ENCODE measurements around the gene MADCAM1.

Gene MADCAM1

DNA sequence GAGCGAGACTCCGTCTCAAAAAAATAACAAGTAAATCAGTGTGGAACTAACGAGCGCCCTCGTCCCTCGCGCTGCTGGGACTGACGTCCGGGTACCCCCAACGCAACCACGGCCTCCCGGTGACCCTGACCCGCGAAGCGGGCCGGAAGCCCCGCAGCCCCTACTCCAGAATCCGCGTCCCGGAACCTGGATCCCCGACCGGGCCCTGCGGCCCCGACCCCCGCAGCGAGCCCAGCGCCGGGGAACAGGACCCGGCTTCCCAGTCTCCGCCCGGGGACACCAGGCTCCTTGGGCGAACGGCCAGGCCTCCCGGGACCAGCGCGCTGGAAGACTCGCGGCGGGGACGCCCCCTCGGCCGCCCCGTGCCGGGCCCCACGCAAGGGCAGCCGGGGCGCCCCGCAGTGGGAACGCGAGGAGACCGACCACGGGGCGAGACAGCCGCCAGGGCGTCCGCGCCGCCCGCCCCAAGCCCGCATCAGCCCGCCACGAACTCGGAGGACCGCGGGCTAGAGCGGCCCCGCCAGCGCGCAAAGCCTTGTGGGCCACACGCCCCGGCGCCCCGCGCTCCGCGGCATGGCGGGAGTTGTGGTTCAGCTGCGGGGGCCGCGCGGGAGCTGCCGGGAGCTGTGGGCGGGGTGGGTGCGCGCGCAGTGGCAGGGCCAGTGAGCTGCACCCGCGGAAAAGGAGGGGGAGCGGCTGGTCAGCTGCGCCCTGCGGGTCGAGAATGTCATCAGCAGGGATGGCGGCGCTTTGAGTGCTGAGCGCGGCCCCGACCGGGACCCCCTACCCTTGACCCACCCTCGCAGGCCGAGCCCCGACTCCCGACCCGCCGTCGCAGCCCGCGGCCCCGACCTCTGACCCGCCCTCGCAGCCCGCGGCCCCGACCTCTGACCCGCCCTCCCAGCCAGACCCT, 7.5 kb upstream of the MADCAM1 start:
- DNase-seq (ENCODE audit: low spot score): peak; percentile 99

DNA sequence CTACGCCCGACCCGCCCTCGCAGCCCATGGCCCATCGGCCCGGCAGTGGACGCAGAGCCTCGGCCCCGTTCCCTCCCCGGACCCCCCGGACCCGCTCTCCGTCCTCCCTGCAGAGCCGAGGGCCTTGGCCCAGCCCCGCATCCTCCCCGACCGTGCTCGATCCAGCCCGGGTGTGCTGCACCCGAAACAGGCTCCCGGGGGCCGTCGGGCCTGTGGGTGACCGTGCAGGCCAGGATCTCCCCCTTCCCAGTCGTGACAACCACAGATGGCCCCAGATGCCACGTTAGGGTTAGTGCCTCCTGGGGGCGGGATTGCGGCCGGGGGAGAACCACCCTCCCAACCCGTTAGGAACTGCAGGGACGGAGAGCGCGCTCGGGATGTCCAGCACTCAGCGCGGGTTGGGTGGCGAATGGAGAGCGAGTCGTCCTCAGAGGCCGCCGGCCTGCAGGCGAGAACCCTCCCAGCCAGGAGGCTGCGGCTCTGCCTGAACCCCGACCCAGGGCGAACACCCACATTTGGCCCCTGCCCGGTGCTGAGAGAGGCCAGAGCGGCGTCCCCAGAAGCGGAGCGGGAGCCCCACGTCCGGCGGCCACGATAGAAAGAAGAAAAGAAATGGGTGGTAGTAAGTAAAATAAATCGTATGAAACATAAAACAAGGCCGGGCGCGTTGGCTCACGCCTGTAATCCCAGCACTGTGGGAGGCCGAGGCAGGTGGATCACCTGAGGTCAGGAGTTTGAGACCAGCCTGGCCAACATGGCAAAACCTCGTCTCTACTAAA, 6.7 kb upstream of the MADCAM1 start:
- peak; percentile 68 for DNase-seq (ENCODE audit: low spot score)

DNA sequence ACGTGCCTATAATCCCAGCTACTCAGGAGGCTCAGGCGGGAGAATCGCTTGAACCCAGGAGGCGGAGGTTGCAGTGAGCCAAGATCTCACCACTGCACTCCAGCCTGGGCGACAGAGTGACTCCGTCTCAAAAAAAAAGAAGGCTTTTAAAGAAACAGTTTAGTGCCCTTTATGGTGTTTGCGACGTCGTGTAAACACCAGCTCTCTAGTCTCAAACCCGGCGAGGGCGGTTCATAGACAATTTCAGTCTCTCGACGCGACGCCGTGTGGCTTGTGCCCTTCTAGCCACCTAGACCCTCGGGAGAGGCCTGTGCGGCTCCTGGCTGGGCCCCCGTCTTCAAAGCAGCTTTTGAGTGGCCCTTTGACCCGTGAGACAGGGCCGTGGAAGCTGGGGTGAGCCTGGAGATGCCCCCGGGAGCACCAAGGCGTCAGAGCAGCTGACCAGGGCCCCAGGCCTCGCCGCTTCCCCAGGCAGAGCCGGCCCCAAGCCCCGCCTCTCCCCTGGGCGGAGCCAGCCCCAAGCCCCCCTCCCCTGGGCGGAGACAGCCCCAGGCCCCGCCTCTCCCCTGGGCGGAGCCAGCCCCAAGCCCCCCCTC, 5.0 kb upstream of the MADCAM1 start:
- DNase-seq (ENCODE audit: low spot score): no peak

DNA sequence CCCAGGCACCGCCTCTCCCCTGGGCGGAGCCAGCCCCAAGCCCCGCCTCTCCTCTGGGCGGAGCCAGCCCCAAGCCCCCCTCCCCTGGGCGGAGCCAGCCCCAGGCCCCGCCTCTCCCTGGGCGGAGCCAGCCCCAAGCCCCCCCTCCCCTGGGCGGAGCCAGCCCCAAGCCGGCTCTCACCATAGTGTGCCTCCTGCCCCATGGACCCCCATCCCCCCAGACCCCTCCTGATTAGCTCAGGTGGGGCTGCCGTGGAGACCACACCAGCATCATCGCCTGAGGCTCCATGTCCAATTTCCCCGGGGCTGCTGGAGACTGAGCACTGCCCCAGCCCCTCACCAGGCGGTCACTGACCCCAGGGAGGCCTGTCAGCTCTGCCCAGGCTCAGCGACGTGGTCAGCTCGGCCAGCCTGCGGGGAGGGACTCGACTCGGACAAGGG, 4.2 kb upstream of the MADCAM1 start:
- DNase-seq (ENCODE audit: low spot score): no peak

DNA sequence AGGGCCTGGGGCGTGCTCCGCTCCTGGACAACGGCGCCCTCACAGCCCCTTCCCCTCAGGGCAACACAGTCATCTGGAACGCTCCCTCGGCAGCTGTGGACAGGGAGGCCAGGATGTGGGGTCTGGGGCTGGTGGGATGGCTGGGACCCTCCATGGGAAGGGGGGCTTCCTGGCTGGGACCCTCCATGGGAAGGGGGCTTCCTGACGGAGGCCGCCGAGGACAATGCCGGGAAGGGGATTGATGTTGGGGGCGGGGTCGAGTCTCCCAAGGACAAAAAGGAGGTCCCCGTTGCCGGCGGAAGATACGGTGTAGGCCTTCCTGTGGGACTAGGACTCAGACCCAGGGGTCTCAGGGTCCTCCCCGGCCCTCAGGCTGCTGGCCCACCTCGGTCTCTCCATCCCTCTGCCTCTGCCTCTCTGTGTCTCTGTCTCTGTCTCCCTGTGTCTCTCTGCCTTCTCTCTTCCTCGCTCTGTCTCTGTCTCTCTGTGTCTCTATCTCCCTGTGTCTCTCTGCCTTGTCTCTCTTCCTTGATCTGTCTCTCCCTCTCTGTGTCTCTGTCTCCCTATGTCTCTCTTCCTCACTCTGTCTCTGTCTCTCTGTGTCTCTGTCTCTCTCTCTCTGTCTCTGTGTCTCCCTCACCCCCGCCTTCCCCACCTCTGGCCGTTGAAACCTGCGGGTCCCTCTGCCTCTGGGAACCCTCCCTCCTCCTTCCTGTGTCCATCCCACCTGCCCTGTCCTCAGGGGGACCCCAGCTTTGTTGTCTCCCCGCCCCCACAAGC, 2.7 kb upstream of the MADCAM1 start:
- no peak for DNase-seq (ENCODE audit: low spot score)

DNA sequence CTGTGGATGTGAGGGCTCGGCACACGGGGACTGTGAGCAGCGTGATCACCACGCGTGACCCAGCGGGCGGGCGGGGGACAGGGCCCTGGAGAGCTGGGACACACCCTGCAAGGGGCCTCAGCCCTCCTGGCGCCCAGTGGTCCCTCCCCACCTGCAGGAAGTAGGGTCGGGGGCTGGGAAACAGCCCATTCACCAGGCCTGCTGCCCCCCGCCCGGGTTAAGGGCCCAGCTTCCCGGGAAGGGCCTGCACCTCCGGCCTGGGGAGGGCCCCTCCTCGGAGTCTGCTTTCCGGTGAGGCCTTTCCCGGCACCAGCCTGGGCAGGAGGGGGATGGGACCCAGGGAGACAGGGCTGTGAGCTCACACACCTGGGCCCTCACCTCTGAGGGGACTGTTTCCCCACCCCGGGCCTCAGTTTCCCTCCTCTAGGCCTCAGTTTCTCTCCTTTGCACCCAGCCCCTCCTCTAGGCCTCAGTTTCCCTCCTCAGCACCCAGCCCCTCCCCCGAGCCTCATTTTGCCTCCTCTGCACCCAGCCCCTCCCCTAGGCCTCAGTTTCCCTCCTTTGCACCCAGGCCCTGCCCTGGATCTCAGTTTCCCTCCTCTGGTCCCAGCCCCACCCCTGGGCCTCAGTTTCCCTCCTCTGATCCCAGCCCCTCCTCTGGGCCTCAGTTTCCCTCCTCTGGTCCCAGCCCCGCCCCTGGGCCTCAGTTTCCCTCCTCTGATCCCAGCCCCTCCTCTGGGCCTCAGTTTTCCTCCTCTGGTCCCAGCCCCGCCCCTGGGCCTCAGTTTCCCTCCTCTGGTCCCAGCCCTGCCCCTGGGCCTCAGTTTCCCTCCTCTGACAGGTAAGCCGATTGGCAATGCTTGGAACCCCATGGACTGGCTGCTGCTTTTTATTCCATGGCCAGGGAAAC, 1.9 kb upstream of the MADCAM1 start:
- no peak for DNase-seq (ENCODE audit: low spot score)

DNA sequence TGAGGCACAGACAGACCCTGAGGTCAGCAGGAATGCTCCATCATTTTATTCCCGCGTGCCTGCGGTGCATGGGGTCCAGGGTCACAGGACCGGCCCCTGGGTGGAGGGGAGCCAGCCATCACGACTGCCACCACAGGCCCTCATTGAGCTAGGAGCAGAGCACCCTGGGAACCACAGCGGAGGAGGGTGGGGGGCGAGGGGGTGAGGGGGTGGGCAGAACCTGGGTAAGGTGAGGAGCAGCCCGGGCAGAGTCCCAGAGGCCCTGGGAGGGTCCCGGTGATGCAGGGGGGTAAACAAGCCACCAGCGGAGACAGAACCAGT, 1.2 kb upstream of the MADCAM1 start:
- DNase-seq (ENCODE audit: low spot score): peak; percentile 30

DNA sequence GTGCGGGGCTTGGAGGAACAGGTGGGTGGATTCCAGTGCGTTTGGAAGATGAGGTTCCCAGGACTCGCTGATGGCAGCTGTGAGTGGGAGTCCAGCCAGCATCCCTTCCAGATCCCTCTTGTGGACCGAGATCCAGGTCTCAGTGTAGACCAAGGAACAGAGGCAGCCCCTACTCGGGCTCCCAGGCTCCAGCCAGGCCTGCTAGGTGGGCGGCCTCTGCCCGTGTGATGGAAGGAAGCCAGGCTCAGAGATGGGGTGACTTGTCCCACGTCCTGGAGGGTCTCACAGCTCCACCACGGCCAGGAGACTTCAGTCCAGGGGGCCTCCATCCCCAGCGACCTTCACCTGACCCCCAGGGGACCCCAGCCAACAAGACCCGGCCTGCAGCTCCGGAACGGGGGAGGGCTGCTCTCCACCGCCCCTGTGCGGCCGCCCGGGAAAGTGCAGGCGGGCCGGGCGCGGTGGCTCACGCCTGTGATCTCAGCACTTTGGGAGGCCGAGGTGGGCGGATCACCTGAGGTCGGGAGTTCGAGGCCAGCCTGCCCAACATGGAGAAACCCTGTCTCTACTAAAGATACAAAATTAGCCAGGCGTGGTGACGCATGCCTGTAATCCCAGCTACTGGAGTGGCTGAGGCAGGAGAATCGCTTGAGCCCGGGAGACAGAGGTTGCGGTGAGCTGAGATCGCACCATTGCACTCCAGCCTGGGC, 729 bp upstream of the MADCAM1 start:
- DNase-seq (ENCODE audit: low spot score): peak; percentile 79

DNA sequence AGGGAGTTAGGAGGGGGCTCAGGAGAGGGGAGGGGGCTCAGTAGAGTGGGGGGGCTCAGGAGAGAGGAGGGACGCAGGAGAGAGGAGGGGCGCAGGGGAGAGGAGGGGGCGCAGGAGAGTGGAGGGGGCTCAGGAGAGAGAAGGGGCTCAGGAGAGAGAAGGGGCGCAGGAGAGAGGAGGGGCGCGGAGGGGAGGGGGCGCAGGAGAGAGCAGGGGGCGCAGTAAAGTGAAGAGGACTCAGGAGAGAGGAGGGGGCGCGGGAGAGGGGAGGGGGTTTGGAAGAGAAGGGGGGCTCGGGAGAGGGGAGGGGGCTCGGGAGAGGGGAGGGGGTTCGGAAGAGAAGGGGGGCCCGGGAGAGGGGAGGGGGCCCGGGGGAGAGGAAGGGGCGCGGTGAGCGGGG, 700 bp downstream of the MADCAM1 start:
- no peak for DNase-seq (ENCODE audit: low spot score)

DNA sequence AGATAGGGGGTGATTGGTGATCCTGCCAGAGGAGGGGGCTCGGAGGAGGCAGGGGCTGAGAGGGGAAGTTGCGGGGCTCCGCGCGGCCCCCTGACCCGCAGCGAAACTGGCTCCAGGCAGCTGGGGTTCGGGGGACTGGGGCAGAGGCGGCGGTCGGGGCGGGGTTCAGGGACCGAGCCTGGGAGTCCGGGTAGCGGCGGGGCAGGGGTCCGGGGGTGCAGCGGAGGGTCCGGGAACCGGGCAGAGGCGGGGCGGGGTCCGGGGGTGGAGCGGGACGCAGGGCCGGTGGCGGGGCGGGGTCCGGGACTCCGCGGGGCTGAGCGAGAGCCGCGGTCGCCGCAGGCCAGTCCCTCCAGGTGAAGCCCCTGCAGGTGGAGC, 1.2 kb downstream of the MADCAM1 start:
- DNase-seq (ENCODE audit: low spot score): peak; percentile 38

DNA sequence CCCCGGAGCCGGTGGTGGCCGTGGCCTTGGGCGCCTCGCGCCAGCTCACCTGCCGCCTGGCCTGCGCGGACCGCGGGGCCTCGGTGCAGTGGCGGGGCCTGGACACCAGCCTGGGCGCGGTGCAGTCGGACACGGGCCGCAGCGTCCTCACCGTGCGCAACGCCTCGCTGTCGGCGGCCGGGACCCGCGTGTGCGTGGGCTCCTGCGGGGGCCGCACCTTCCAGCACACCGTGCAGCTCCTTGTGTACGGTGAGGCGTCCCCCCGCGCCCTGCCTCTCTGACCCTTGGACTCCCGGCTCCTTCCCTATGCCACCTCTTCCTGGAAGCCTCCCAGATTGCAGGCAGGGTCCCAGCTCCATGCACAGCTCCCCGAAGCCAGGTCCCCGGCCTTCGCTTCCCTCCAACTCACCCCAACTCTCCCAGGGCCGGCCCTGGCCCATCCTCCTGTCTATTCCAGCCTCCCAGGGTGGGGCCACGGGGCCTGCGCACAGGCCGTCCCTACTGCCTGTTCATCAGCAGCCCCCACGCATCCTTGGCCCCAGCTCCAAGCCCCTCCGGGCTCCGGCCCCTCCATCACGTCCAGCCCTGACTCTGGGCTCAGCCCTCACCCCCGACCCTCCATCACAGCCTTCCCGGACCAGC, 1.7 kb downstream of the MADCAM1 start:
- peak; percentile 34 for DNase-seq (ENCODE audit: low spot score)

DNA sequence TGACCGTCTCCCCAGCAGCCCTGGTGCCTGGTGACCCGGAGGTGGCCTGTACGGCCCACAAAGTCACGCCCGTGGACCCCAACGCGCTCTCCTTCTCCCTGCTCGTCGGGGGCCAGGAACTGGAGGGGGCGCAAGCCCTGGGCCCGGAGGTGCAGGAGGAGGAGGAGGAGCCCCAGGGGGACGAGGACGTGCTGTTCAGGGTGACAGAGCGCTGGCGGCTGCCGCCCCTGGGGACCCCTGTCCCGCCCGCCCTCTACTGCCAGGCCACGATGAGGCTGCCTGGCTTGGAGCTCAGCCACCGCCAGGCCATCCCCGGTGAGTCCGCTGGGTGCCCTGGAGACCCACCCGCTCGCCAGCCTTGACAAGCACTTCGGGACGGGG, 2.2 kb downstream of the MADCAM1 start:
- DNase-seq (ENCODE audit: low spot score): no peak

DNA sequence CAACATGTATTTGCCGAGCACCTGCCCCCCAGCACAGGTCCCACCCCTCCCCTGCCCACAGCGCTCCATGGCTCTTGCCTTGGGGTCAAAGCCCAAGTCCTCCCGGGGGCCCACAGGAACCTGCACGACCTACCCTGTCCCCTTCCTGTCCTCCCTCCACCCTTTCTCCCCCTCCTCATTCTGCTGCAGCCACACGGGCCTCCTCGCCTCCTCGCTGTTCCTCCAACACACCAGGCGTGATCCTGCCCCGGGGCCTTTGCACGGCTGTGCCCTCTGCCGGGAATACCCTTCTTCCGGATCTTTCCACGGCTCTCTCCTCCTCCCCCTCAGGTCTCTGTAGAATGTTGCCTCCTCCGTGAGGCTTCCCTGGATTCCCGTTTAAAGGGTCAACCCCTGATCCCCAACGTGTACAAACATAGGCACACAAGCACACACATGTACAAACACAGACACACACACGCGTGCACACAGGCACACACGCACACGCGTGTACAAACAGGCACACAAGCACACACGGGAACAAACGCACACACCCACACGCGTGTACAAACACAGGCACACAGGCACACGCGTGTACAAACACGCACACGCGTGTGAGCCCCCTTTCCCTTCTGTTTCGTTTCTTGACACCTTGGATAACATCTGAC, 2.8 kb downstream of the MADCAM1 start:
- no peak for DNase-seq (ENCODE audit: low spot score)

DNA sequence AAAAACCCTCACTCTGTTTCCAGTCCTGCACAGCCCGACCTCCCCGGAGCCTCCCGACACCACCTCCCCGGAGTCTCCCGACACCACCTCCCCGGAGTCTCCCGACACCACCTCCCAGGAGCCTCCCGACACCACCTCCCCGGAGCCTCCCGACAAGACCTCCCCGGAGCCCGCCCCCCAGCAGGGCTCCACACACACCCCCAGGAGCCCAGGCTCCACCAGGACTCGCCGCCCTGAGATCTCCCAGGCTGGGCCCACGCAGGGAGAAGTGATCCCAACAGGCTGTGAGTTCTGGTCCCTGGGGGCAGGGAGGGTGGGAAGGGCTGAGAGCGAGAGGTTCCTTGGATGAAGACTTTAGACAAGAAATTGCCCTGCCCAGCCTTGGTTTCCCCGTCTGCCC, 5.4 kb downstream of the MADCAM1 start:
- no peak for DNase-seq (ENCODE audit: low spot score)

DNA sequence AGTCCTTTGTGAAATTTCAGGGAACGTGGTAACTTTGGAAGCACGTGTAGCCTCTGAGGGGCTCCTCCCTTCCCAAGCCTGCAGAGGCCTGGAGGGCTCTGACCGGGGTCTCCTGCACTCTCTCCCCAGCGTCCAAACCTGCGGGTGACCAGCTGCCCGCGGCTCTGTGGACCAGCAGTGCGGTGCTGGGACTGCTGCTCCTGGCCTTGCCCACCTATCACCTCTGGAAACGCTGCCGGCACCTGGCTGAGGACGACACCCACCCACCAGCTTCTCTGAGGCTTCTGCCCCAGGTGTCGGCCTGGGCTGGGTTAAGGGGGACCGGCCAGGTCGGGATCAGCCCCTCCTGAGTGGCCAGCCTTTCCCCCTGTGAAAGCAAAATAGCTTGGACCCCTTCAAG, 8.3 kb downstream of the MADCAM1 start:
- DNase-seq (ENCODE audit: low spot score): no peak

DNA sequence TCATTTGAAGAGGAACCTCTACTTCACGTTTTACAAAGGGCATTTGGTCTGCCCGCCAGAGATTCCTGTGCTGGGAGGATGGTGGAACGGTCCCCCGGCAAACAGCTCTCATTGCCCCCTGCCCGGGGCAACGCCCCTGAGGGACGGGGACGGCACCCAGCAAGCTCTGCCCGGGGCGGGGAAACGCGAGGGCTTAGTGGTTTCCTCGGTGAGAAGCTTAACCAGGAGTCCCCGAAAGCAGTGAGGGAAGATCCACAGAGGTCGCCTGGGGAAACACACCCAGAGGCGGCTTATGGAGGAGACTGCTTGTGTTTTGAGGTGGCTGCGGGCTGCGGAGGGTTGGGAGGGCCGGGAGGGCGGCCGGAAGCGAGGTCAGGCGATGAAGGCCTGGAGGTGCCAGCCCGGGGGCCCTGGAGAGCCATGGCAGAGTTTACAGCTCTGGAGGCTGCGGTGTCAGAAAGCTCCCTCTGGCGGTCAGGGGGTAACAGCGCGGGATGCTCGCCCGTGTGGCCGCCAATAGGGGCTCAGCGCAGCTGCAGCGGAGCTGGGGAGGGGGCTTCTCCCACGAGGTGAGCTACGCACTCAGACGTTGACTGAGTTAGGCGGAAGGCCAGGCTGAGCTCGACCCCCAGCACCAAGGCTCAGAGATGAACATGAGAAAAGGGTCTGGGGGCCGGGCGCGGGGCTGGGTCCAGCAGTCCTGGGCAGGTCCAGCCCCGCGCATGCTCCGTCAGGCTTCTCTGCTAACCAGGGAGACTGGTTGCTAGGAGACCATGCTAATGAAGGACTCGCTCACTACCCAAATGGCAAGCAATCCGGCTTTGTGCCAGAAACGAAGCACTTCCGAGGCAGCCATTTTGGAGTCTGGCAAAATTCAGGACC, 10.4 kb downstream of the MADCAM1 start:
- DNase-seq (ENCODE audit: low spot score): peak; percentile 100

DNA sequence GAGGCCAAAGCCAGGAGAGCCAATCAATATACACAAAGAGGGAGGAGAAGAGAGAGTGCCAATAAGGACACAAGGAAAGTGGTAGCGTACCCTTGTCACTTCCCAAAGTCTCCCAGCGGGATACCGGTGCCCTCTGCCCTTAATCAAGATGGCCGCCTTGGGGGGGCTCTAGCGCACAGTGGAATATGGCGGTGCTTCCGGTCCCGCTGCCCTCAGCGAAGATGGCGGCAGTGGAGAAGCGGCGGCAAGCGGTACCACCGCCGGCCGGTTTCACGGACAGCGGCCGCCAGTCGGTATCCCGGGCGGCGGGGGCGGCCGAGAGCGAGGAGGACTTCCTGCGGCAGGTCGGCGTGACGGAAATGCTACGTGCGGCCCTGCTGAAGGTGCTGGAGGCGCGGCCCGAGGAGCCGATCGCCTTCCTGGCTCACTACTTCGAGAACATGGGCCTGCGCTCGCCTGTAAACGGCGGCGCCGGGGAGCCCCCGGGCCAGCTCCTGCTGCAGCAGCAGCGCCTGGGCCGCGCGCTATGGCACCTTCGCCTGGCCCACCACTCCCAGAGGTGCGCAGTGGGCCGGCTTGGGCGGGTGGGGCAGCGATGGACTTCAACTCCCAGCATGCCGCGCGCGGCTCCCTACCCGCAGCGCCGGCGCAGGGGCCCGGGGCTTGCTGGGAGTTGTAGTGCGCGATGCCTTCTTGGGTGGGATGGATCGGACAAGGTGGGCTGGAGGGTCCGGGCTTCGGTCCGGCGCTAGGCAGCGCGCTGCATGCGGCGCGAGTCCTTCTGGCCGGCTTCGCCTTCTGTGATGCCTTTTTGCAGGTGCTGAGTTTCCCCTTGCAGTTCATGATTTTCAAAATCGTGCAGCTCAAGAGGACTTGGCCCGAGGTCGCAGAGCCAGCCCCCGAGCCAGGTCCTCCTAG, 11.3 kb downstream of the MADCAM1 start, which contains the start of gene TPGS1:
TPGS1 (plus strand) TSS at position 212 of the 918 bp plus-strand sequence; CDS start at position 222, 10 bp downstream.
- peak; percentile 96 for DNase-seq (ENCODE audit: low spot score)
